ENCODE measurements around the gene ZC3H14. TPM values are rescaled to one million over a fixed set of nuclear protein-coding genes. Genes with fewer than 3 reads are reported as not detected.

Gene ZC3H14
- total and polyA plus RNA-seq, 9 of the 15 experiments (the other 6 are each of a cell fraction or from before 2014, with no cell fraction given), result 21.1 to 109 (median 45.3) TPM

- Histone ChIP-seq H2AFZ (ENCODE audit: low read depth, low read length) (no peak overlapping the region), H3K9ac (ENCODE audit: insufficient read depth in 1 of 2, low read depth in 2 of 2, low read length in 2 of 2) (no peak overlapping the region), H3K27ac (ENCODE audit: extremely low read depth, low read depth, low read length) (no peak overlapping the region), H3K36me3 (ENCODE audit: control insufficient read depth, insufficient read depth, low read length) (peaks cover 83% of the 10 kb centered on the region), H3K79me2 (ENCODE audit: control insufficient read depth, insufficient read depth, low read length) (no peaks in the 10 kb centered on the region), H3K4me3 (no peak overlapping the region), H3K4me1 (replicated peaks in 1 of 2; ENCODE audit: control insufficient read depth in 2 of 2, insufficient read depth in 2 of 2, low read length in 2 of 2) (no peaks in the 10 kb centered on the region), H3K27me3 (ENCODE audit: control insufficient read depth in 2 of 2, insufficient read depth in 2 of 2, low read length in 2 of 2) (no peaks in the 10 kb centered on the region), H3K9me3 (replicated peaks; ENCODE audit: control insufficient read depth, insufficient read depth, low read depth, low read length) (no peaks in the 10 kb centered on the region), H3K4me2 (ENCODE audit: insufficient read depth, low read length) (no peak overlapping the region), H3K9me1 (ENCODE audit: control insufficient read depth, insufficient read depth, low read length) (no peaks in the 10 kb centered on the region), H4K20me1 (replicated peaks; ENCODE audit: control insufficient read depth, insufficient read depth, low read length) (no peaks in the 10 kb centered on the region)
- no peak for TF ChIP-seq IRF2 (CRISPR knock-in tag; IDR thresholded peaks at IDR 0.05)
- no peak for TF ChIP-seq E2F8 (IDR thresholded peaks at IDR 0.05; ENCODE audit: low read depth, partially characterized antibody)
- no peak for TF ChIP-seq ZEB2 (IDR thresholded peaks at IDR 0.05)
- no peak for TF ChIP-seq ZNF3 (CRISPR knock-in tag; IDR thresholded peaks at IDR 0.05)
- no peak for TF ChIP-seq DDX20 (tag; IDR thresholded peaks at IDR 0.05; ENCODE audit: low read depth)
- no peak for TF ChIP-seq POLR2G (IDR thresholded peaks at IDR 0.05; ENCODE audit: low read depth, low read length)
- no peak for TF ChIP-seq ZFP1 (CRISPR knock-in tag; IDR thresholded peaks at IDR 0.05)
- TF ChIP-seq BRD9 (IDR thresholded peaks at IDR 0.05; ENCODE audit: low read depth, partially characterized antibody), result no peak
- no peak for TF ChIP-seq ZNF77 (CRISPR knock-in tag; IDR thresholded peaks at IDR 0.05)
- TF ChIP-seq CTCF (IDR thresholded peaks at IDR 0.05 in 2 of 3, conservative IDR thresholded peaks at IDR 0.05 in 1 of 3; ENCODE audit: insufficient read depth in 2 of 3, low read depth in 1 of 3, low read length in 3 of 3), result no peak
- no peak for TF ChIP-seq ZBTB1 (CRISPR knock-in tag; IDR thresholded peaks at IDR 0.05; ENCODE audit: borderline replicate concordance, low read depth)
- no peak for TF ChIP-seq PREB (CRISPR knock-in tag; IDR thresholded peaks at IDR 0.05)
- TF ChIP-seq FIP1L1 (IDR thresholded peaks at IDR 0.05; ENCODE audit: low read depth, low read length, poor library complexity, severe bottlenecking), result no peak
- no peak for TF ChIP-seq ETS2 (tag; IDR thresholded peaks at IDR 0.05; ENCODE audit: borderline replicate concordance, poor library complexity, severe bottlenecking)
- TF ChIP-seq ZSCAN32 (CRISPR knock-in tag; IDR thresholded peaks at IDR 0.05), result no peak
- TF ChIP-seq ZC3H8 (IDR thresholded peaks at IDR 0.05), result no peak
- FAIRE-seq, result no peak
- in situ Hi-C loops (cut with MboI) (no loop called here), intact Hi-C loops (cut with micrococcal nuclease) (no loop called here)
- ChIA-PET POLR2A (no interaction called here), CTCF (ENCODE audit: low intra/inter-chr PET ratio) (no interaction called here)
- 88% methylated on average over 8 of the region's 8 CpGs for WGBS (ENCODE audit: insufficient coverage, low coverage, missing lambda C conversion rate)
- no TSS peak for BruUV-seq (replicated peaks)
- DNase-seq (ENCODE audit: extremely low read depth in 1 of 4, low spot score in 3 of 4), result no peak
- no peak for ATAC-seq
Measured at GRCh38 chr14:88599326-88599725, 36.5 kb downstream of the ZC3H14 start.

Measured in K562 (cell line).